Heart right ventricle (tissue), 16 donors: ENCODE results near the gene PRDM16. TPM values are rescaled to one million over a fixed set of nuclear protein-coding genes. Genes with fewer than 3 reads are reported as not detected.

Source experiments
- ATAC-seq, 8 donors: fragments of 200-7000 bp; cut with Tn5 transposase; one replicate each; pipeline ENCODE4 v1.9.1; 2020; ENCODE audit warnings: mild to moderate bottlenecking in 8 of 8, moderate library complexity in 8 of 8, moderate number of reproducible peaks in 1 of 8
- DNase-seq, 2 donors: peaks; one replicate each; pipeline ENCODE4 v3.0.0-alpha.2; 2020
- H3K27ac ChIP-seq, 10 donors: fragments of 200-600 bp; sonication (generic) in 2 of 10; one replicate each; pipeline versions ENCODE4 v1.5.0 to v1.8.0; 2020 to 2022; ENCODE audit warnings: mild to moderate bottlenecking in 3 of 10
- H3K27me3 ChIP-seq, 7 donors: fragments of 200-600 bp; one replicate each; pipeline ENCODE4 v1.8.0; 2021 to 2022; ENCODE audit warnings: mild to moderate bottlenecking in 2 of 7
- H3K36me3 ChIP-seq, 9 donors: fragments of 200-600 bp; sonication (generic) in 1 of 9; one replicate each; pipeline versions ENCODE4 v1.5.0 to v1.8.0; 2020 to 2022; ENCODE audit warnings: mild to moderate bottlenecking in 2 of 9
- H3K4me1 ChIP-seq, 9 donors: fragments of 200-600 bp; sonication (generic) in 1 of 9; one replicate each; pipeline versions ENCODE4 v1.5.0 to v1.8.0; 2020 to 2022; ENCODE audit warnings: mild to moderate bottlenecking in 4 of 9
- H3K4me3 ChIP-seq, 10 donors: fragments of 200-600 bp; sonication (generic) in 2 of 10; one replicate each; pipeline versions ENCODE4 v1.5.0 to v1.8.0; 2020 to 2022; ENCODE audit warnings: mild to moderate bottlenecking in 7 of 10, moderate library complexity in 2 of 10
- H3K9me3 ChIP-seq, 11 donors: fragments of 200-600 bp in 10 of 11; sonication (generic) in 2 of 11; one replicate each; pipeline versions ENCODE4 v1.5.0 to v1.8.0; 2013 to 2022; ENCODE audit warnings: mild to moderate bottlenecking in 2 of 11, control low read depth in 1 of 11, moderate library complexity in 1 of 11
- WGBS, 2 donors: extraction: QIAGEN DNeasy Blood & Tissue Kit; methylation state at CpG; one replicate each; pipeline ENCODE4 v1.1.7; 2013; ENCODE audit warnings: inconsistent platforms in 1 of 2; 5-methylcytosine and 5-hydroxymethylcytosine counted together
- intact Hi-C, 10 donors: fragments of 100-400 bp; cut with DNase I; formaldehyde crosslinking; loops; one replicate each; pipeline versions ENCODE4 v1.11.1 to v1.14.2; 2022
- polyA plus RNA-seq, 2 donors: library from polyadenylated mRNA; stranded (reverse); fragments of 200-250 nt; gene quantifications; one replicate each; pipeline ENCODE4 v1.2.3, GENCODE V29; 2013
- total RNA-seq, 10 donors: library from RNA; stranded (reverse); fragmentation: NEBNext Ultra II Directional in 3 of 10; extraction: Animal tissue kit (Norgen Biotek cat#: 25700) in 3 of 10; gene quantifications; one replicate each; pipeline versions ENCODE4 v1.2.1 to v1.2.4, GENCODE V29; 2021 to 2023
- TF ChIP-seq, protein P1 (sequence below), 9 donors: fragments of 200-600 bp; sonication (generic) in 2 of 9; IDR thresholded peaks; one replicate each; pipeline versions ENCODE4 v1.5.0 to v1.8.0; 2021 to 2022; ENCODE audit warnings: antibody characterized with exemption in 9 of 9, mild to moderate bottlenecking in 5 of 9, moderate library complexity in 1 of 9
- donor health status: Arrhythmogenic right ventricular cardiomyopathy.
- donor health status: ischemic (EF 13 %, LVEDD 7.1; RV severe dilation, severe dysfunction).
- donor health status: healthy with polysubstance abuse.
- donor health status: DM: no; HTN: yes; CAD: no.
- donor health status: DM: no; HTN: no; CAD: no.
- donor health status: ischemic (EF 25% LVEDD 6.9; RV normal size, moderate dysfunction).
- donor health status: ischemic (EF 25% LVEDD 5.7; RV mildly dilated, moderate dysfunction).
- donor health status: healthy.
- donor health status: DM: yes; HTN: yes; CAD: no.
- donor health status: Ischemic cardiomyopathy.
- donor health status: ischemic (EF 35%, LVEDD 5.7; RV mildly dilated, moderate dysfunction).
- donor health status: nonischemic (EF 11% LVEDD 7.7; RV severe dilation, severe dysfunction).
- donor health status: DM: yes; HTN: yes; CAD: no.
- donor health status: PGD.
- donor health status: ischemic (EF 29% LVEDD 5.4; RV normal size, mild dysfunction).
- donor health status: nonischemic (EF 23%, LVEDD 6.1; RV moderate dilation, normal function).

PRDM16 gene
- total and polyA plus RNA-seq, 12 donors = 4.1 to 25.9 (median 14.8) TPM

DNA sequence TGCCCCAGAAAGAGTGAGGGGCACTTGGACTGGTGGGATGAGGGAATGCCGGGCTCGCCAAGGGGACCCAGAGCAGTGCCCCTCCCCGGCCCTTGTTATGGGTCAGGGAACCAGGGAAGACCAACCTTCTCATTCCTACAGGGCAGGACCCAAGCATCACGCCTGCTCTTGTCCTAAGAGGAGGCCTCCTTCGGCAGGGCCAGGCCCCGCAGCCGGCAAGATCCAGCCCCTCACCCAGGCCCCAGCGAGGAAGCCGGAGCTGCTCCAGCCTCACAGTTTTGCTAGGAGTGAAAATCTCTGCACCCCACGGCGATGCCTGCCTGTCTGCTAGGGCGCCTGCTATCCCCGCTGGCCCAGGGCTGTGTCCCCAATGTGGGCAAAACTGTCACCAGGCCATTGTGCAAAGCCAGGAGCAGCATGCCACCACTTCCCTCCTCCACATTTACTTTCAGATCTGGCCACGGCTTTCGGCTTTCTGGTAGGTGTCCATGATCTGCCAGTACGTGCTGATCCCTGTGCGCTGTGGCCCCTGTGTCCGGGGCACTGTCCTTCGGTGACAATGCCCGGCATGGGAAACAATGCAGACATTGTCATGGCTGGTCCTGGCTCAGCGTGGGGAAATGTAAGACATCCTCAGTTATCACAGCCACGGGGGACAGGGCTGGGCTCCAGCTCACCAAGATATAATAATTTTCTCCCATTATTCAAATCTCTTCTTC, 38.2 kb upstream of the PRDM16 start:
- no peak overlapping the region for H3K27ac ChIP-seq
- DNase-seq = no peak
- no peaks in the 10 kb centered on the region for H3K4me1 ChIP-seq
- H3K4me3 ChIP-seq = no peak overlapping the region
- intact Hi-C loops = no loop called here
- TF ChIP-seq, protein P1, sequence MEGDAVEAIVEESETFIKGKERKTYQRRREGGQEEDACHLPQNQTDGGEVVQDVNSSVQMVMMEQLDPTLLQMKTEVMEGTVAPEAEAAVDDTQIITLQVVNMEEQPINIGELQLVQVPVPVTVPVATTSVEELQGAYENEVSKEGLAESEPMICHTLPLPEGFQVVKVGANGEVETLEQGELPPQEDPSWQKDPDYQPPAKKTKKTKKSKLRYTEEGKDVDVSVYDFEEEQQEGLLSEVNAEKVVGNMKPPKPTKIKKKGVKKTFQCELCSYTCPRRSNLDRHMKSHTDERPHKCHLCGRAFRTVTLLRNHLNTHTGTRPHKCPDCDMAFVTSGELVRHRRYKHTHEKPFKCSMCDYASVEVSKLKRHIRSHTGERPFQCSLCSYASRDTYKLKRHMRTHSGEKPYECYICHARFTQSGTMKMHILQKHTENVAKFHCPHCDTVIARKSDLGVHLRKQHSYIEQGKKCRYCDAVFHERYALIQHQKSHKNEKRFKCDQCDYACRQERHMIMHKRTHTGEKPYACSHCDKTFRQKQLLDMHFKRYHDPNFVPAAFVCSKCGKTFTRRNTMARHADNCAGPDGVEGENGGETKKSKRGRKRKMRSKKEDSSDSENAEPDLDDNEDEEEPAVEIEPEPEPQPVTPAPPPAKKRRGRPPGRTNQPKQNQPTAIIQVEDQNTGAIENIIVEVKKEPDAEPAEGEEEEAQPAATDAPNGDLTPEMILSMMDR (IDR thresholded peaks at IDR 0.05) = no peak
- H3K9me3 ChIP-seq = no peaks in the 10 kb centered on the region
- no peaks in the 10 kb centered on the region for H3K36me3 ChIP-seq
- H3K27me3 ChIP-seq = peaks cover 3 to 62% (median 41%) of the 10 kb centered on the region in 7 donors
- WGBS, 2 donors = 81 to 83% methylated on average over 22 of the region's 22 CpGs
- no peak for ATAC-seq

DNA sequence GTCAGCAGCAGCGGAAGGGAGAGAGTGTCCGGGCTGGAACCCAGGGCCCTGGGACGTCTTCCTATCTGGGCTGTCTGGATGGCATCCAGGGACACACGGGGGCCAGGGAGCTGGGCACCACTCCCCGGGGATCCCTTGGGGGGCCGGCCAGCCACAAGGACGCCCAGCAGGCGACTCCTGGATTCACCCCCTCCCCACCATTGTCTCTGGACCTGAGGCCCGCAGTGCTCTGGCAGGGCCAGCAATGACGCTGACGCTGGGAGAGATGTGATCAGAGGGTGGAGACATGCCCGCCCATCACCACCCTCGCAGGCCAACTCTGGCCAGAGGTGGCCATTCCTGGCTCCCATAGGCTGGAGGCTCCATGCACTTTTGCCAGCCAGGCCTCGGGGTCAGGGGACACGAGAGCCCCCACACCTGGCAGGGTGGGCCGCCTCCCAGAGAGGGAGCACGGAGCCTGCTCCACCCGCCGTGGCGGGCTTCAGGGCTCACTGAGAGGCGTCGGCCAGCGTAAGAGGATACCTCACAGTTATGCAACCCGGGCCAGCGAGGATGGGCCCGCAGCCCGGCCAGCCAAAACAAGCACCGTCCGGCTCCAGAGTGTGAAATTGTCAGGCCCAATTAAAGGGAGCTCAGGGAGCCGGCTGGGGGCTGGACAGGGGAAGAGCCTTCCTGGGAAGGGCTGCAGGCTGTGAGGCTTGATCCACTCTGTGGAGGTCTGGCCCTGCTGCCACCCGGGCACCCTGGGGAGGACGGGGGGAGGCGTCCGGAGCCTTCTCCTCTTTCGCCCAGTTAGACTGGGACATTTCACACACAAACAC, 37.4 kb upstream of the PRDM16 start:
- H3K27ac ChIP-seq = no peak overlapping the region
- WGBS, 2 donors = 77 to 84% methylated on average over 35 of the region's 35 CpGs
- DNase-seq (no peak), ATAC-seq (peak in 2 of 8 donors; percentile 18 to 56)
- H3K4me3 ChIP-seq = no peak overlapping the region
- H3K36me3 ChIP-seq = no peaks in the 10 kb centered on the region
- peaks cover 3 to 68% (median 42%) of the 10 kb centered on the region in 7 donors for H3K27me3 ChIP-seq
- H3K9me3 ChIP-seq = no peaks in the 10 kb centered on the region
- H3K4me1 ChIP-seq = no peaks in the 10 kb centered on the region
- TF ChIP-seq, protein P1 (IDR thresholded peaks at IDR 0.05) = no peak
- intact Hi-C loops = no loop called here

- Histone ChIP-seq H3K36me3 (no peaks in the 10 kb centered on the region), H3K4me3 (no peak overlapping the region), H3K9me3 (no peaks in the 10 kb centered on the region), H3K4me1 (no peaks in the 10 kb centered on the region), H3K27ac (no peak overlapping the region), H3K27me3 (peaks cover 3 to 70% (median 51%) of the 10 kb centered on the region in 7 donors)
- WGBS, 2 donors = 86% methylated on average over 21 of the region's 21 CpGs
- TF ChIP-seq, protein P1 (IDR thresholded peaks at IDR 0.05) = no peak
- ATAC-seq = no peak
- no peak for DNase-seq
- intact Hi-C loops = no loop called here
Observed at GRCh38 chr1:3032371-3033039, 36.5 kb upstream of the PRDM16 start.

DNA sequence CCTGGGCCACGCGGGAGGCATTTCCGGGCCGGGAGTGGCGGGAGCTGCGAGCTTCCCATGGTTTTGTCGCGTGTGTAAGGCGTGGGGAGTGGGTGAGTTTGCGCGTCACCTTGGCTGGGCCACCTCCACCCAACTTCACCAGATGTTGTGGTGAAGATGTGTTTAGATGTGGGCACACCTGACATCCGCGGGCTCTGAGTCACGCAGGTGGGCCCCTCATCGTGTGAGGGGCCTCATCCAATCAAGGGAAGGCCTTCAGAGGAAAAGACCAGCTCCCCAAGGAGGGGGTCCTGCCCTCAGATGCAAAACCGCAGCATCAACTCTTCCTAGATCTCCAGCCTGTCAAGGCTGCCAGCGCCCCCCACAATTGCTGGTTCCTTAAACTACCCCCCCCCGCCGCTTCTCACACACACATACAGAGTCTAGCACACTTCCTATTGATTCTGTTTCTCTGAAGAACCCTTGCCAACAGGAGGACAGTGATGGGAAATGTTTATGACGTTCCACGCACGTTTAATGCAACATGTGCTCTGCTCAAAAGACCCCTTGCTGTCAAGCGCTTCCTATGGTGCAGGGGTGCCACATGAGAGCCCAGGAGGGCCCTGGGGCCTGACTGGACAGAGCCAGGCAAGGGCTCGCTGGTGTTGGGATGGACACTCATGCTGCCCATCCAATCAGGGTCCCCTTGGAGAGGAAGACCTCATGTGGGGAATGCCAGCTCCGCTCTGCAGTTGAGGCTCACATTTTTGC, 35.8 kb upstream of the PRDM16 start:
- ATAC-seq (no peak), DNase-seq (no peak)
- Histone ChIP-seq H3K9me3 (no peaks in the 10 kb centered on the region), H3K27ac (no peak overlapping the region), H3K4me1 (no peaks in the 10 kb centered on the region), H3K36me3 (no peaks in the 10 kb centered on the region), H3K4me3 (no peak overlapping the region), H3K27me3 (peaks cover 3 to 69% (median 53%) of the 10 kb centered on the region in 7 donors)
- intact Hi-C loops = no loop called here
- TF ChIP-seq, protein P1 (IDR thresholded peaks at IDR 0.05) = no peak
- WGBS, 2 donors = 85 to 88% methylated on average over 25 of the region's 25 CpGs
